Activated CD8-positive, alpha-beta memory T cell treated with anti-CD3 and anti-CD28 coated beads, Interleukin-2, amount 50 U/mL, for 1 hour (primary cell): Measurements from ENCODE around the gene TPSG1.
"Not testable (repeated sequence)": the region's sequence is repeated elsewhere in the genome, so short reads cannot be mapped to it uniquely, and the experiment has no call there.

ENCODE experiments used
- DNase-seq: peaks from one replicate; pipeline ENCODE4 v3.0.0-alpha.2; 2020; ENCODE audit errors: extremely low read depth

The TPSG1 gene

DNA sequence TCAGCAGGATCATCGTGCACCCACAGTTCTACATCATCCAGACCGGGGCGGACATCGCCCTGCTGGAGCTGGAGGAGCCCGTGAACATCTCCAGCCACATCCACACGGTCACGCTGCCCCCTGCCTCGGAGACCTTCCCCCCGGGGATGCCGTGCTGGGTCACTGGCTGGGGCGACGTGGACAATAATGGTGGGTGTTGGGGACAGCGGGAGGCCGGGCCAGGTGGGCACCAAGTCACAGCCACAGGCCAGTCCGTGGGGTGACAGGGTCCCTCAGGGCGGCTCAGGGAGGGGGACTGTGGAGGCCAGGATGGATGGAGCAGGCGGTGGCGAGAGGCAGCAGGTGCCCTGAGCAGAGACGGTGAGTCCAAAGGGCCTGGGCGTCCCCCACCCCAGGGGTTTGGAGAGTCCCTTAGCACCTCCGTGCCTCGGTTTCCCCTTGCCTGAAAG, 31.8 kb upstream of the TPSG1 start:
- DNase-seq: no peak

DNA sequence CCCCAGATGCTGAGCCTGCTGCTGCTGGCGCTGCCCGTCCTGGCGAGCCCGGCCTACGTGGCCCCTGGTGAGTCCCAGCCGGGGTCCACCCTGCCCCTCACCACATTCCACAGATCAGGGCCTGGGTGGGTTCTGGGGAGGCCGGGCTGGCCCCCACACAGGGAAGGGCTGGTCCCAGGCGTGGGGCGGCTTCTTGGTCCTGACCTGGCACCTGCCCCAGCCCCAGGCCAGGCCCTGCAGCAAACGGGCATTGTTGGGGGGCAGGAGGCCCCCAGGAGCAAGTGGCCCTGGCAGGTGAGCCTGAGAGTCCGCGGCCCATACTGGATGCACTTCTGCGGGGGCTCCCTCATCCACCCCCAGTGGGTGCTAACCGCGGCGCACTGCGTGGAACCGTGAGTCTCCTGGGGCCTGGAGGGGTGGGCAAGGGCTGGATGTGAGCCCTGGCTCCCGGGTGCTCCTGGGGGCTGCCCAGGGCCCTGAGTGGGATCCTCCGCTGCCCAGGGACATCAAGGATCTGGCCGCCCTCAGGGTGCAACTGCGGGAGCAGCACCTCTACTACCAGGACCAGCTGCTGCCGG, 31.3 kb upstream of the TPSG1 start:
- DNase-seq: not testable (repeated sequence)

DNA sequence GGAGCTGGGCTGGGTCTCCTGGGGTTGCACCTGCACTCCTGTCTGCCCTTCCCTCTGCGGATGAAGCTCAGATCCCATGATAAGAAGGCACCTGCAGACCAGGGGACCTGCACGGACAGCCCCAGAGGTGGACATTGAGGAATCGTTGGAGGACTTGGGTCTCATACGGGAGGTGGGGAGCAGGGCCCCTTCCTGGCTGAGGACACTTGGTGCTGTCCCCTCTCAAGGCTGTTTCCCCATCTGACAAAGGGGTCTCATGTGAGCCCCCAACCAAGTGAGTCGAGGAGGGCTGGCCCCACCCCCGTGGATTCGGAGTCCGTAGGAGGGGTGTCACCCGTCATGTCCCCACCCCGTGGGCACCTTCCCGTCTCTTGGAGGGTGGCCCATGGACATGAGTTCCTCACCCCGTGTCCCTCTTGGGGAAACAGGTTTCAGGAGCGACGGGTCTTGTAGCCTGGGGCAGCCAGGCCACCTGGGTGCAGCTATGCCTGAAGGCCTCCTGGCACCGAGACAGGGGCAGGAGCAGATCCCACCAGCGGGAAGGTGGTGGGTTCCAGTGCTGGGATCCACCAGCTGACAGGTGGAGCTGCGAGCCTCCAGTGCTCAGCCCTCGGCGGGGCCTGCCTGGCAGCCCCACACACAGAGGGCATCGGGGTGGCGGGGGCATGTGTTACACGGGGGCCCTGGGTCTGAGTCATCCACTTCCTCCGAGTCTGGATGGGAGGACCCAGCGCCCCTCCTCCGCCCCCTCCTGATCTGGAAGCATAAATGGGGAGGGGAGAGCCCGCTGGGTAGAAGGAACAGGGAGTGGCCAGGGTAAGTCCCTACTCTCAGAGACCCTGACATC, 30.4 kb upstream of the TPSG1 start, which contains the start of gene TPSD1:
TPSD1 (plus strand) TSS at position 794 of the 847 bp plus-strand sequence. CDS start 212 bp downstream, outside the sequence.
- not testable (repeated sequence) for DNase-seq

DNA sequence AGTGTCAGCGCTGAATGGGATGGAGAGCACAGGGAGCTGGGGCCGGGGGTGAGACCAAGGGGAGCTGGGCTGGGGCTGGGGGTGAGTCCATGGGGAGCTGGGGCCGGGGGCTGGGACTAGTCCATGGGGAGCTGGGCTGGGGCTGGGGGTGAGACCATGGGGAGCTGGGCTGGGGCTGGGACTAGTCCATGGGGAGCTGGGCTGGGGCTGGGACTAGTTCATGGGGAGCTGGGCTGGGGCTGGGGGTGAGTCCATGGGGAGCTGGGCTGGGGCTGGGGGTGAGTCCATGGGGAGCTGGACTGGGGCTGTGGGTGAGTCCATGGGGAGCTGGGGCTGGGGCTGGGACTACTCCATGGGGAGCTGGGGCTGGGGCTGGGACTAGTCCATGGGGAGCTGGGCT, 29.8 kb upstream of the TPSG1 start:
- not testable (repeated sequence) for DNase-seq

GRCh38 chr16:1253701-1254364, 28.8 kb upstream of the TPSG1 start:
- DNase-seq: not testable (repeated sequence)

- not testable (repeated sequence) for DNase-seq
Observed at GRCh38 chr16:1249031-1249755, 24.1 kb upstream of the TPSG1 start.

DNA sequence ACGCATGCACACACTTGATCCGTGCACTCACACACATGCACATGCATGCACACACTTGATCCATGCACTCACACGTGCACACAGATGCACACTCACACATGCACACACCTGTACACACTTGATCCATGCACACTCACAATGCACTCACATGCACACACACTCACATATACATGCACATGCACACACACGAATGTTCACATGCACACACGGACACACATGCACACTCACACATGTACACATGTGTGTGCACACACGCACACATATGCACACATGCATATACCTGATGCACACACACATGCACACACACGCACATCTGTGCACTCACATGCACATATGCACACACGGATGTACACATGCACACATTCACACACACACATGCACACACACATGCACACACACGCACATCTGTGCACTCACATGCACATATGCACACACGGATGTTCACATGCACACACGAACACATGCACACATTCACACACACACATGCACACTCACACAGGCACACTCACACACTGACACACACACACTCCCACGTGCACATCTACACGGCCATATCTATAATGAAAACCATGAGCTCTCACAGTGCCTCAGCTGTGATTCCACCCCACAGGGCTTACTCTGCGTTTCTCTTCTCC, 23.0 kb upstream of the TPSG1 start:
- not testable (repeated sequence) for DNase-seq

GRCh38 chr16:1245452-1246020, 20.5 kb upstream of the TPSG1 start:
- DNase-seq: no peak

- DNase-seq: no peak
Observed at GRCh38 chr16:1244881-1245280, 19.8 kb upstream of the TPSG1 start.

- DNase-seq: not testable (repeated sequence)
Observed at GRCh38 chr16:1243907-1244850, 19.1 kb upstream of the TPSG1 start.

DNA sequence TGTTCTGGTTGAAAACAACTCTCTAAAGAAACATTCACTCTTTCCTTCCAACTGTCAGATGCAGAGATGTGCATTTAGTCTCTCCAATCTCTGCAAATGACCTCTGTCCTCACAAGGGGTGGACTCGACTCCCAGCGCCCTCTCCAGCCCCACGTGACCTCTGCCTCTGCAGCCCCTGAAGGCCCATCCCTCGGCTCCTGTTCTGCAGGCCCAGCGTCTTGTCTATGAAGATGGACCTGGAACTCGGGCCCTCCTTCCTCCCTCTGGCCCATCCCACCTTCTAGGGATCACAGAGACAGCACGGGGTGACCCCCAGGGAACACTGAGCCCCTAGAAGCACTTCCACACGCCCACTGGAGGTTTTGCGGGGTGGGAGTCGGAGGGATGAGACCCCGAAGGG, 18.3 kb upstream of the TPSG1 start:
- not testable (repeated sequence) for DNase-seq

DNA sequence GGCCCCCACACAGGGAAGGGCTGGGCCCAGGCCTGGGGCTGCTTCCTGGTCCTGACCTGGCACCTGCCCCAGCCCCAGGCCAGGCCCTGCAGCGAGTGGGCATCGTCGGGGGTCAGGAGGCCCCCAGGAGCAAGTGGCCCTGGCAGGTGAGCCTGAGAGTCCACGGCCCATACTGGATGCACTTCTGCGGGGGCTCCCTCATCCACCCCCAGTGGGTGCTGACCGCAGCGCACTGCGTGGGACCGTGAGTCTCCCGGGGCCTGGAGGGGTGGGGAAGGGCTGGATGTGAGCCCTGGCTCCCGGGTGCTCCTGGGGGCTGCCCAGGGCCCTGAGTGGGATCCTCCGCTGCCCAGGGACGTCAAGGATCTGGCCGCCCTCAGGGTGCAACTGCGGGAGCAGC, 16.0 kb upstream of the TPSG1 start:
- DNase-seq: not testable (repeated sequence)

DNA sequence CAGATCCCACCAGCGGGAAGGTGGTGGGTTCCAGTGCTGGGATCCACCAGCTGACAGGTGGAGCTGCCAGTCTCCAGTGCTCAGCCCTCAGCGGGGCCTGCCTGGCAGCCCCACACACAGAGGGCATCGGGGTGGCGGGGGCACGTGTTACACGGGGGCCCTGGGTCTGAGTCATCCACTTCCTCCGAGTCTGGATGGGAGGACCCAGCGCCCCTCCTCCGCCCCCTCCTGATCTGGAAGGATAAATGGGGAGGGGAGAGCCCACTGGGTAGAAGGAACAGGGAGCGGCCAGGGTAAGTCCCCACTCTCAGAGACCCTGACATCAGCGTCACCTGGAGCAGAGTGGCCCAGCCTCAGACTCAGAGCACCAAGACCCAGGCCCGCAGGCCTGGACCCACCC, 15.4 kb upstream of the TPSG1 start, which contains the start of gene TPSAB1:
TPSAB1 (plus strand) TSS at position 270 of the 400 bp plus-strand sequence. CDS start 234 bp downstream, outside the sequence.
- DNase-seq: not testable (repeated sequence)

DNA sequence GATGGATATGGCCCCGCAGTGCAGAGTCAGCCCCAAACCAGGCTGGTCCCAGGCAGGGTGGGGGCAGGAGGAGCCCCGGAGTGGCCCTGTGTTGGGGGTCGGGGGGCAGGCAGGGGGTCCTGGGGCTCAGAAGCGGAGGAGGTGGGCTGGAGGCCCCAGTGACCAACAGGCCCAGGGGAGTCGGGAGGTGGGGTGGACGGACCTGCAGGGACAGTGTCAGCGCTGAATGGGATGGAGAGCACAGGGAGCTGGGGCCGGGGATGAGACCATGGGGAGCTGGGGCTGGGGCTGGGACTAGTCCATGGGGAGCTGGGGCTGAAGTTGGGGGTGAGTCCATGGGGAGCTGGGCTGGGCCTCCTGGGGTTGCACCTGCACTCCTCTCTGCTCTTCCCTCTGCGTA, 14.5 kb upstream of the TPSG1 start:
- not testable (repeated sequence) for DNase-seq

- not testable (repeated sequence) for DNase-seq
Observed at GRCh38 chr16:1238909-1239308, 13.8 kb upstream of the TPSG1 start.

DNA sequence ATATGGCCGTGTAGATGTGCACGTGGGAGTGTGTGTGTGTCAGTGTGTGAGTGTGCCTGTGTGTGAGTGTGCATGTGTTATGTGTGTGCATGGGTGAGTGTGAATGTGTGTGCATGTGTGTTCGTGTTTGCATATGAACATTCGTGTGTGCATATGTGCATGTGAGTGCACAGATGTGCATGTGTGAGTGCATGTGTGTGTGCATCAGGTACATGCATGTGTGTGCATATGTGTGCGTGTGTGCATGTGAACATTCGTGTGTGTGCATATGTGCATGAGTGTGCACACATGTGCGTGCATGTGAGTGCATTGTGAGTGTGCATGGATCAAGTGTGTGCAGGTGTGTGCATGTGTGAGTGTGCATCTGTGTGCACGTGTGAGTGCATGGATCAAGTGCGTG, 12.9 kb upstream of the TPSG1 start:
- no peak for DNase-seq

DNA sequence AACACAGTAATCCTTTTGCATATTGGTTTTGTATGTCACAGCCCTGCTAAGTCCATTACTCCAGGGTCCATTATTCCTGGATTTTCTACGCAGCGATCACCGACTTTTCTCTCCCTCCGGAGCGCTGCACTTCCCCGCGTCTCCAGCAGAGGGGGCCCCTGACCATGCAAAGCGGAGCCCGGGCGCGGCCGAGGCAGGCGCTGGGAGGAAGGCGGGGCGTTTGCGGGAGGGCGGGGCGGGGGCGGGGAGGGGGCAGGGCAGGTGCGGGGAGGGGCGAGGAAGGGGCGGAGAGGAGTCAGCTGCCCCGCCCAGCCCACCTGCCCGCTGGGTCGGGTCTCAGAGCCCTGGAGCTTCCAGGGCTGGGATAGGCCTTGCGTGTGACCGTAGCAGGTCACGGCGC, 11.6 kb upstream of the TPSG1 start:
- DNase-seq: not testable (repeated sequence)

DNA sequence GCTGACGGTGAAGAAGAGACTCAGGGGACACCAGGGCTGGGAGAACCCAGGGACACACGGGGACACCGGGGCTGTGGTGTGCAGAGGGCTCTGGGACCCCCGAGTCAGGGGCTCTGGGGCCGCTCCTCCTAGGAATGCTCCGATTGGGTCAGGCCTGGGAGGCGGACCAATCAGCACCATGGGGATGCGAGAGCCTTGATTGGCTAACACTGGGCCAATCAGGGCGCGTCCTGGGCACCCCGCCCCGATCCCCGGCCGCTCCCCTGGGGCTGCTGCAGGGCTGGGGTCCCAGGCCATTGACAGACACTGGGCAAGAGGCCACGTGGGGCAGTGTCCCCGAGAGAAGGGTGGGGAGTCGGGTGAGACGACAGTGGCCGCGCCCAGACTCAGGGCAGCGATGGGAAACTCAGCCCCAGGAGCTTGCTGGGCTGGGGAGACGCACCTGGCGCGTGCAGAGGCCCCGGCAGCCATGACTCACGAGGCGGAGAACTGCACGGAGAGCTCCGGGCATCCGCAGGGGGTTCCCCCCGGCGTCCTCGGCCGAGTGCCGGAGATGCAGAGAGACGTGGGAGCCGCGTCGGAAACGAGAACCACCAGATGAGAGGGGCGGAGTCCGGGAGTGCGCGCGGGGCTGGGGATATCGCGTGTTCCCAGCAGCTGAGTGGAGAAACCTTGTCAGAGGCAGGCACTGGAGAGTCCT, 7.1 kb upstream of the TPSG1 start:
- DNase-seq: not testable (repeated sequence)

DNA sequence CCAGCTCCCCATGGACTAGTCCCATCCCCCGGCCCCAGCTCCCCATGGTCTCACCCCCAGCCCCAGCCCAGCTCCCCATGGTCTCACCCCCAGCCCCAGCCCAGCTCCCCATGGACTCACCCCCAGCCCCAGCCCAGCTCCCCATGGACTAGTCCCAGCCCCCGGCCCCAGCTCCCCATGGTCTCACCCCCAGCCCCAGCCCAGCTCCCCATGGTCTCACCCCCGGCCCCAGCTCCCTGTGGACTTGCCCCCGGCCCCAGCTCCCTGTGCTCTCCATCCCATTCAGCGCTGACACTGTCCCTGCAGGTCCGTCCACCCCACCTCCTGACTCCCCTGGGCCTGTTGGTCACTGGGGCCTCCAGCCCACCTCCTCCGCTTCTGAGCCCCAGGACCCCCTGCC, 6.2 kb upstream of the TPSG1 start:
- DNase-seq: not testable (repeated sequence)
